Measurements from ENCODE around the gene SLC13A2. TPM values are rescaled to one million over a fixed set of nuclear protein-coding genes. Genes with fewer than 3 reads are reported as not detected.
"Not testable (repeated sequence)": the region's sequence is repeated elsewhere in the genome, so short reads cannot be mapped to it uniquely, and the experiment has no call there.

SLC13A2 gene
- total RNA-seq, 3 donors from 2014 or later (not counting 1 experiment from before 2014, with no cell fraction given), result not detected

DNA sequence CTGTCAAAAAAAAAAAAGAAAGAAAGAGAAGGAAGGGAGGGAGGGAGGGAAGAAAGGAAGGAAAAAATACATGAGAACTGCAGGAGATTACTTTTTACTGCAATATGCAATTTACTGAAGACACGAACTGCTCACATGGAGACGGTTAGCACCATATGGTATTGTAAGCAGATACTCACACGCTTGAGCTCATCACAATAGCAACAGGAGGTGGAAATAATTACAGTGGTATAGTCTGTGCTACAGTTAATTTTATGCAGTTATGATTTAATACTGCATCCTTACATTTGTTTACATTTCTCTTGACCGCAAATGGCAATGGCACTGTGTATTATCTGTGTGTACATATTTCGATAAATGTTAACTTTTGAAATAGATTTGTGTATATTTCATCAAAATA, 46.1 kb upstream of the SLC13A2 start:
- Histone ChIP-seq H3K36me3 (ENCODE audit: control insufficient read depth, insufficient read depth, low read length) (no peaks in the 10 kb centered on the region), H3K4me1 (ENCODE audit: control insufficient read depth, insufficient read depth, low read length) (no peaks in the 10 kb centered on the region), H3K9me3 (ENCODE audit: control insufficient read depth, insufficient read depth, low read length) (no peaks in the 10 kb centered on the region), H3K27ac (ENCODE audit: low read length) (no peak overlapping the region), H3K4me3 (ENCODE audit: low read length) (no peak overlapping the region), H3K27me3 (ENCODE audit: control insufficient read depth, insufficient read depth, low read length) (no peaks in the 10 kb centered on the region)
- DNase-seq, result no peak
- H3K36me3 Mint-ChIP-seq, result no peaks in the 10 kb centered on the region
- no peaks in the 10 kb centered on the region for H3K9me3 Mint-ChIP-seq
- no peak overlapping the region for H3K4me3 Mint-ChIP-seq
- H3K27ac Mint-ChIP-seq, result no peak overlapping the region
- ATAC-seq, result no peak
- intact Hi-C loops (cut with micrococcal nuclease), result no loop called here
- H3K4me1 Mint-ChIP-seq, result no peaks in the 10 kb centered on the region
- TF ChIP-seq, protein P1, sequence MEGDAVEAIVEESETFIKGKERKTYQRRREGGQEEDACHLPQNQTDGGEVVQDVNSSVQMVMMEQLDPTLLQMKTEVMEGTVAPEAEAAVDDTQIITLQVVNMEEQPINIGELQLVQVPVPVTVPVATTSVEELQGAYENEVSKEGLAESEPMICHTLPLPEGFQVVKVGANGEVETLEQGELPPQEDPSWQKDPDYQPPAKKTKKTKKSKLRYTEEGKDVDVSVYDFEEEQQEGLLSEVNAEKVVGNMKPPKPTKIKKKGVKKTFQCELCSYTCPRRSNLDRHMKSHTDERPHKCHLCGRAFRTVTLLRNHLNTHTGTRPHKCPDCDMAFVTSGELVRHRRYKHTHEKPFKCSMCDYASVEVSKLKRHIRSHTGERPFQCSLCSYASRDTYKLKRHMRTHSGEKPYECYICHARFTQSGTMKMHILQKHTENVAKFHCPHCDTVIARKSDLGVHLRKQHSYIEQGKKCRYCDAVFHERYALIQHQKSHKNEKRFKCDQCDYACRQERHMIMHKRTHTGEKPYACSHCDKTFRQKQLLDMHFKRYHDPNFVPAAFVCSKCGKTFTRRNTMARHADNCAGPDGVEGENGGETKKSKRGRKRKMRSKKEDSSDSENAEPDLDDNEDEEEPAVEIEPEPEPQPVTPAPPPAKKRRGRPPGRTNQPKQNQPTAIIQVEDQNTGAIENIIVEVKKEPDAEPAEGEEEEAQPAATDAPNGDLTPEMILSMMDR (IDR thresholded peaks at IDR 0.05), result no peak
- peaks cover 12 to 17% of the 10 kb centered on the region in 2 donors for H3K27me3 Mint-ChIP-seq (ENCODE audit: low read depth in 2 of 2)
- 100% methylated on average over 2 of the region's 5 CpGs for WGBS (ENCODE audit: insufficient coverage)

DNA sequence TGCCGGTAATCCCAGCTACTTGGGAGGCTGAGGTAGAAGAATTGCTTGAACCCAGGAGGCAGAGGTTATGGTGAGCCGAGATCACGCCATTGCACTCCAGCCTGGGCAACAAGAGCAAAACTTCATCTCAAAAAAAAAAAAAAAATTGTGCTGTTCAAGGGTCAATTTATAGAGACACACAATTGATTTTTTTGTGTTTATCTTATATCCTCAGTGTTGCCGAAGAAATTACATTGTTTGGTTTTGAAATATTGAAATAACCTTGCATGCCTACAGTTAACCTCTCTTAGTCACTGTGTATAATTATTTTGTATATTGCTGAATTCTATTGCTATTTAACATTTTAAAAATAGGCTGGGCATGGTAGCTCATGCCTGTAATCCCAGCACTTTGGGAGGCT, 45.5 kb upstream of the SLC13A2 start:
- H3K36me3 Mint-ChIP-seq, result not testable (repeated sequence)

DNA sequence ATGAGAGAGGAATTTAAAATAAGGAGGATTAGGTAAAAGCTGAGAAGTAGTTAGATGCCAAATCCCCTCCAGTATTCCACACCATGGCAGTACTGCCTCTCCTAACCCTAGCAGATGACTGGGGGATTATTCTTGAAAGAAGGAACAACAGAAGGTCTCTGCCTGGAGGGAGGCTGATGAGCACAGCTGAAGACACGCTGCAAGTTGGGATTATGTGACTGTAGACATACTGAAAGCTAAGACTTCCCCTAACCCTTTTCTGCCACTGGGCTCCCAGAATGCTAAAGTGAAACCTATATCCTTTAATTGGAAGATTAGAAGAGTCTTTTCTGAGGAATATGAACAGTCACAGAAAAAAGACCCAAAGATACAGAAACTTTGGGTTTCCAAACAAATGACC, 39.7 kb upstream of the SLC13A2 start:
- DNase-seq, result no peak
- intact Hi-C loops (cut with micrococcal nuclease), result no loop called here
- H3K27me3 ChIP-seq (ENCODE audit: control insufficient read depth, insufficient read depth, low read length), result peaks cover 2% of the 10 kb centered on the region
- Mint-ChIP-seq H3K9me3 (no peaks in the 10 kb centered on the region), H3K4me3 (no peak overlapping the region), H3K27me3 (ENCODE audit: low read depth in 2 of 2) (peaks cover 13 to 16% of the 10 kb centered on the region in 2 donors), H3K4me1 (no peaks in the 10 kb centered on the region), H3K27ac (no peak overlapping the region), H3K36me3 (no peaks in the 10 kb centered on the region)
- H3K9me3 ChIP-seq (ENCODE audit: control insufficient read depth, insufficient read depth, low read length), result no peaks in the 10 kb centered on the region
- no CpG with 5 or more reads among the region's 1 CpG for WGBS (ENCODE audit: insufficient coverage)
- no peak for ATAC-seq
- no peak overlapping the region for H3K27ac ChIP-seq (ENCODE audit: low read length)
- no peaks in the 10 kb centered on the region for H3K4me1 ChIP-seq (ENCODE audit: control insufficient read depth, insufficient read depth, low read length)
- TF ChIP-seq, protein P1 (IDR thresholded peaks at IDR 0.05), result no peak
- H3K4me3 ChIP-seq (ENCODE audit: low read length), result no peak overlapping the region
- no peaks in the 10 kb centered on the region for H3K36me3 ChIP-seq (ENCODE audit: control insufficient read depth, insufficient read depth, low read length)

More for the DNA sequence above, 45.5 kb upstream of the SLC13A2 start:
- H3K27me3 ChIP-seq (ENCODE audit: control insufficient read depth, insufficient read depth, low read length); H3K27ac ChIP-seq (ENCODE audit: low read length); H3K4me1 Mint-ChIP-seq; H3K4me3 ChIP-seq (ENCODE audit: low read length); H3K9me3 Mint-ChIP-seq; H3K36me3 ChIP-seq (ENCODE audit: control insufficient read depth, insufficient read depth, low read length); ATAC-seq; intact Hi-C loops (cut with micrococcal nuclease); DNase-seq; H3K27ac Mint-ChIP-seq; H3K4me3 Mint-ChIP-seq; H3K4me1 ChIP-seq (ENCODE audit: control insufficient read depth, insufficient read depth, low read length); H3K9me3 ChIP-seq (ENCODE audit: control insufficient read depth, insufficient read depth, low read length): not testable (repeated sequence)
- H3K27me3 Mint-ChIP-seq (ENCODE audit: low read depth in 2 of 2), result peaks cover 16 to 20% of the 10 kb centered on the region in 2 donors
- WGBS (ENCODE audit: insufficient coverage), result 90% methylated on average over 3 of the region's 4 CpGs

DNA sequence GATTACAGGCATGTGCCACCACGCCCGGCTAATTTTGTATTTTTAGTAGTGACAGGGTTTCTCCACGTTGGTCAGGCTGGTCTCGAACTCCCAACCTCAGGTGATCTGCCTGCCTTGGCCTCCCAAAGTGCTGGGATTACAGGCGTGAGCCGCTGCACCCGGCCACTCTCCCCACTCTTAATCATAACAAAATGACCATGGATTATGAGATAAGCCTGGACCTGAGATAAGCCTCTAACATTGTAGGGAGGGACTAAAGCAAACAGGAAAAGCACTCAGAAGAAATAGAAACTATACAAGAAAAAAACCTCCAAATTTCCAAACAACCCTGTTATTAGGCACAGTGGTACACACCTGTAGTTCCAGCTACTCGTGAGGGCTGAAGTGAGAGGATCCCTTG, 39.1 kb upstream of the SLC13A2 start:
- ATAC-seq; H3K4me1 ChIP-seq (ENCODE audit: control insufficient read depth, insufficient read depth, low read length); H3K36me3 Mint-ChIP-seq; H3K4me1 Mint-ChIP-seq; H3K27me3 ChIP-seq (ENCODE audit: control insufficient read depth, insufficient read depth, low read length); intact Hi-C loops (cut with micrococcal nuclease); H3K27ac Mint-ChIP-seq; H3K9me3 Mint-ChIP-seq; H3K36me3 ChIP-seq (ENCODE audit: control insufficient read depth, insufficient read depth, low read length); DNase-seq; H3K9me3 ChIP-seq (ENCODE audit: control insufficient read depth, insufficient read depth, low read length); H3K27ac ChIP-seq (ENCODE audit: low read length); H3K4me3 Mint-ChIP-seq; H3K4me3 ChIP-seq (ENCODE audit: low read length): not testable (repeated sequence)
- WGBS (ENCODE audit: insufficient coverage), result 90% methylated on average over 8 of the region's 8 CpGs
- H3K27me3 Mint-ChIP-seq (ENCODE audit: low read depth in 2 of 2), result peaks cover 13 to 16% of the 10 kb centered on the region in 2 donors

All from natural killer cell (primary cell).